Peyer's patch (tissue), 4 donors: ENCODE data around the gene OR2W3. TPM values are rescaled to one million over a fixed set of nuclear protein-coding genes. Genes with fewer than 3 reads are reported as not detected.

Experiments used
- DNase-seq, 3 donors: peaks; one replicate each; pipeline ENCODE4 v3.0.0-alpha.2; 2017 to 2019
- H3K27ac ChIP-seq, 4 donors: fragments of 200-600 bp; sonication (generic); one replicate each; pipeline ENCODE4 v1.5.1; 2016 to 2019
- H3K27me3 ChIP-seq, 2 donors: fragments of 200-600 bp; sonication (generic); one replicate each; pipeline ENCODE4 v1.5.1; 2019
- H3K36me3 ChIP-seq, 3 donors: fragments of 200-600 bp; sonication (generic); one replicate each; pipeline ENCODE4 v1.5.1; 2016 to 2019
- H3K4me1 ChIP-seq, 4 donors: fragments of 200-600 bp; sonication (generic); one replicate each; pipeline ENCODE4 v1.5.1; 2016 to 2019
- H3K4me3 ChIP-seq, 4 donors: fragments of 200-600 bp; sonication (generic); 1 replicate in 3 of 4; 2 replicates in 1 of 4; pipeline ENCODE4 v1.5.1; 2016 to 2019; ENCODE audit warnings: mild to moderate bottlenecking in 1 of 4
- H3K9me3 ChIP-seq, 4 donors: fragments of 200-600 bp; sonication (generic); one replicate each; pipeline ENCODE4 v1.5.1; 2016 to 2019; ENCODE audit warnings: mild to moderate bottlenecking in 1 of 4
- CTCF ChIP-seq, 6 experiments: fragments of 450-650 bp in 4 of 6; fragments of 200-600 bp in 2 of 6; sonication (generic) in 1 of 6; IDR thresholded peaks; one replicate each; pipeline ENCODE4 v1.5.1; 2017 to 2019; ENCODE audit warnings: antibody characterized with exemption in 6 of 6, mild to moderate bottlenecking in 3 of 6, moderate library complexity in 1 of 6
- POLR2A ChIP-seq, 2 donors: fragments of 450-650 bp; IDR thresholded peaks; one replicate each; pipeline ENCODE4 v1.5.1; 2017; ENCODE audit warnings: antibody characterized with exemption in 2 of 2, mild to moderate bottlenecking in 2 of 2, moderate library complexity in 2 of 2
- total RNA-seq, 4 donors: library from RNA; depleted of rRNA; stranded (reverse); fragments of >200 nt; gene quantifications; one replicate each; pipeline ENCODE4 v1.1.0, GENCODE V29; 2016

Gene OR2W3
- total RNA-seq, 4 donors from 2014 or later = 2.5 TPM; not detected in 3

GRCh38 chr1:247905910-247906503 lies 10.6 kb downstream of the OR2W3 start:
- Histone ChIP-seq H3K36me3 (no peaks in the 10 kb centered on the region), H3K4me3 (peak overlapping the region; percentile 3 to 40 (median 14)), H3K27me3 (no peaks in the 10 kb centered on the region), H3K27ac (peak overlapping the region in 1 of 4 donors; percentile 55), H3K4me1 (no peaks in the 10 kb centered on the region), H3K9me3 (no peaks in the 10 kb centered on the region)
- TF ChIP-seq CTCF (IDR thresholded peaks at IDR 0.05) (no peak), POLR2A (IDR thresholded peaks at IDR 0.05) (no peak)
- DNase-seq = no peak

- no peak for TF ChIP-seq CTCF (IDR thresholded peaks at IDR 0.05)
- TF ChIP-seq POLR2A (IDR thresholded peaks at IDR 0.05) = no peak
- H3K27ac ChIP-seq = peak overlapping the region in 1 of 4 donors; percentile 55
- H3K9me3 ChIP-seq = no peaks in the 10 kb centered on the region
- no peak for DNase-seq
- H3K27me3 ChIP-seq = no peaks in the 10 kb centered on the region
- H3K36me3 ChIP-seq = no peaks in the 10 kb centered on the region
- no peaks in the 10 kb centered on the region for H3K4me1 ChIP-seq
- H3K4me3 ChIP-seq = peak overlapping the region; percentile 3 to 40 (median 14)
Measured at GRCh38 chr1:247906504-247907047, 11.2 kb downstream of the OR2W3 start.

- TF ChIP-seq POLR2A (IDR thresholded peaks at IDR 0.05) = no peak
- TF ChIP-seq CTCF (IDR thresholded peaks at IDR 0.05) = no peak
- H3K9me3 ChIP-seq = no peaks in the 10 kb centered on the region
- H3K27ac ChIP-seq = no peak overlapping the region
- no peak for DNase-seq
- H3K4me3 ChIP-seq = no peak overlapping the region
- H3K27me3 ChIP-seq = no peaks in the 10 kb centered on the region
- H3K36me3 ChIP-seq = no peaks in the 10 kb centered on the region
- no peaks in the 10 kb centered on the region for H3K4me1 ChIP-seq
Measured at GRCh38 chr1:247908766-247909165, 13.4 kb downstream of the OR2W3 start.

DNA sequence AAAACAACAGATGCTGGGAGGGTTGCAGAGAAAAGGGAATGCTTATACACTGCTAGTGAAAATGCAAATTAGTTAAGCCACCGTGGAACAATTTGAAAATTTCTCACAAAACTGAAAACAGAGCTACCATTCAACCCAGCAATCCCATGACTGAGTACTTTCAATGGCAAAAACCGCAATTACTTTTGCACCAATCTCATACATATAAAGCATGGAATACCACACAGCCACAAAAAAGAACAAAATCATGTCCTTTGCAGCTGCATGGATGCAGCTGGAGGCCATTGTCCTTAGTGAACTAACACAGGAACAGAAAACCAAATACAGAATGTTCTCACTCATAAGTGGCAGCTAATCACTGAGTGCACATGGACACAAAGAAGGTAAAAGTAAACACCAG lies 18.4 kb downstream of the OR2W3 start:
- Histone ChIP-seq H3K27ac (no peak overlapping the region), H3K27me3 (no peaks in the 10 kb centered on the region), H3K4me3 (no peak overlapping the region), H3K36me3 (no peaks in the 10 kb centered on the region), H3K9me3 (peaks cover 0 to 3% (median 0%) of the 10 kb centered on the region in 4 donors), H3K4me1 (no peaks in the 10 kb centered on the region)
- no peak for TF ChIP-seq POLR2A (IDR thresholded peaks at IDR 0.05)
- TF ChIP-seq CTCF (IDR thresholded peaks at IDR 0.05) = no peak
- no peak for DNase-seq

DNA sequence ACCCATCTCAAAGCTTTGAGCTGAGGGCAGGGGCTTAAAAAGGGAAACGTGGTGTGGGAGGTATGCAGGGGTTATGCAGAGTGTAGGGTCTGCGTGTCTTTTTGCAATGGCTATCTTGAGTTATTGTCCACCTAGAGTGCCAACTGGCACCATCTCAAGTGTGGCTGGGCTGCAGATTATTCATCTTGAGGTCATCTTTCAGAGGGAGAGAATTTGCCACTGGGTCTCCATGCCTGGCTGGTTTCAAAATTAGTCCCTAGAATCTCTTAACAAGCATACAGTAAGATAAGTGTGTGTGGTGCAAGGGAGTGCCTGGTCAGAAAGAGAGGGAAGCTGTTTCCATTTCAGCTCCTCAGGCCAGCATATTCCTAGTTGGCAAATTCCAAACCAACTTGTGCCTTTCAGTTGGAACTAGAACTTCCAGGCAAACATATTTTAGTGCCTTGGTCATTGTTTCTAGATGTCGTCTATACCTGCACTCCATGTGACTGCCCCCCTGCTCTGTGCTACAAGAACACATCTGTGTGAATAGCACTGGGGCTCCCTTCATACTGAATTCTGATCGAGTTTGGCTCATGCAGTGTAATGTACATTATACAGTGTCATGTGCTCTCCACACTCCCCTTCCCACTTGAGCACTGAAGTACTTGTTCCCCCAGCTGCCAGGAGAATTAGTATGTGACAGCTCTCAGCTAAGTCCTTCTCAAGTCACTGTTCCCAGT lies 19.7 kb downstream of the OR2W3 start:
- H3K4me1 ChIP-seq = no peaks in the 10 kb centered on the region
- H3K27me3 ChIP-seq = no peaks in the 10 kb centered on the region
- no peak overlapping the region for H3K27ac ChIP-seq
- TF ChIP-seq CTCF (IDR thresholded peaks at IDR 0.05) (no peak), POLR2A (IDR thresholded peaks at IDR 0.05) (no peak)
- H3K9me3 ChIP-seq = peaks cover 0 to 3% (median 0%) of the 10 kb centered on the region in 4 donors
- no peak overlapping the region for H3K4me3 ChIP-seq
- no peaks in the 10 kb centered on the region for H3K36me3 ChIP-seq
- no peak for DNase-seq
